ENCODE measurements around the gene SMARCA2.

Gene SMARCA2

DNA sequence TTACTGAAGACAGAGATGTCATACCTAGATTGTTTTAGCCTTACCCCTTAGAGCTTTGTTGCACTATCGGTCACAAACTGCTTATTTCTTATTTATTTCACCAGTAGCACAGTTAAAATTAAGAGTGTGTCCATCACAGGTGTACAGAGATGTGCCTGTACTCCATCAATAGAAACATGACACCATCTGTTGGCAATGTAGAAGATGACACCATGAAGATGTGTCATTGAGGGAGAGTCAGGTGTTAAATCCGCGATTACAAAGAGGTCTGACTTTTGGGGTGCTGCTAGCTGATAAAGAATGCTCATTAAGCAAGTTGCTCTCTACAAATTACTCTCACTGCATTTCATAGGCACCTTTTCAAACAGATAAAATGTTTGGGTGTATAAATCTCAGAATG, 164.4 kb downstream of the SMARCA2 start:
- DNase-seq: no peak

GRCh38 chr9:2180154-2180553, 165.0 kb downstream of the SMARCA2 start:
- no peak for DNase-seq

DNA sequence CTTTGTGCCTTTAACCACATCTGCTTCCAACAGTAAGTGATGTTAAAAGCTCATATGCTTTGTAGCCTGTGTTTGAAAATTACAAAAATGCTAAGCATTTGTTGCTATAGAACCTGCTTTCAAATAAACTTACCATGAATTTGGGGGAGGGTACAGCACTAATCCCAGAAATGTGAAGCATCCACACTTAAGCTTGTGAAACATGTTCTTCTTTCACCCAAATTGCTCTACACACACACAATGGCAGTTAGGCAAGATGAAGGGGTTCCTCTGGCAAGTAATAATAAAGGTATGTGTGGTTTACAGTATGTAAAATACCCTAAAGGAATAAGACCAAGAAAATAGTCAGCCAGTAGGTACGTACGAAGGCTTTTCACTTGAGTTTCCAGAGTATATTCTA, 165.6 kb downstream of the SMARCA2 start:
- DNase-seq: no peak

DNA sequence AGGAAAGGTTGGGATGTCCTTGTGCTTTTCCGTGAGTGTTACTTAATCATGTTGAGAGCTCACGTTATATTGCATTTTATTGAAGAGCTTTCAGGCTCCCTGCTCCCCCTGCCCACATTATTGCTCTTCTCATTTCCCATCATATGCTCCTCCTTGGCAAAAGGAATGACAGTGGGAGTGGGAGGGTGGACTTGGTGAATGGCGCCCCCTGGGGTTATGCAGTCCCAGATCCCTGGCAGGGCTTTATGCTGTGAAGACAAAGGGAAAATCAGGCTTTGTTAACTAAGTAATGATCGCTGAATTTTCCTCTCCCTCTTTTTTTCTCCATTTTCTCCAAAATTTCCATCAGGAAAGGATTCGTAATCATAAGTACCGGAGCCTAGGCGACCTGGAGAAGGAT, 166.6 kb downstream of the SMARCA2 start:
- DNase-seq: no peak

DNA sequence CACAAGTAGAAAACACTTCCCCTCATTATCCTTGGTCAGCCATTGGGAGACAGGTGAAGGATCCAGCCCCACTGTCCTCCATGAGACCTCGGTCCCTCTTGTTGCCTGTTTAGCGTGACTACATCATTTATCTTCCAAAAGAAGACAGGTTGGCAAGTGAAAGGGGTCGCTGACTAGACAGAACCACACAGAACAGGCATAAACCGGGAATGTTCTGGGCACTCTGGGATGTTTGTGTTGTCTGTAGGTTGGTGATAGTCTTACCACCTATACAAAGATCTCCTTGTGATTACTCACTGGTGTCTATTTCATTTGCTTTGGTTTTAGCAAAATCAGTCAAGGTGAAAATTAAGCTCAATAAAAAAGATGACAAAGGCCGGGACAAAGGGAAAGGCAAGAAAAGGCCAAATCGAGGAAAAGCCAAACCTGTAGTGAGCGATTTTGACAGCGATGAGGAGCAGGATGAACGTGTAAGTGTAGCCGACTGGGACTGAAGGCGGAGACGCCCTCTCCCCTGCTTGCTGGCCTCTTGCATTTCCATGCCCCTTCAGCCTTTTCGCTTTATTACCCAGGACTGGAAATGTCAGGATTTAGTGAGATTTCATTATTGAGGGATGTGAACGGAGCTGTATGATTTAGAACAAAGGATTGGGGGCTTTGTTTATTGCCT, 175.9 kb downstream of the SMARCA2 start:
- no peak for DNase-seq

DNA sequence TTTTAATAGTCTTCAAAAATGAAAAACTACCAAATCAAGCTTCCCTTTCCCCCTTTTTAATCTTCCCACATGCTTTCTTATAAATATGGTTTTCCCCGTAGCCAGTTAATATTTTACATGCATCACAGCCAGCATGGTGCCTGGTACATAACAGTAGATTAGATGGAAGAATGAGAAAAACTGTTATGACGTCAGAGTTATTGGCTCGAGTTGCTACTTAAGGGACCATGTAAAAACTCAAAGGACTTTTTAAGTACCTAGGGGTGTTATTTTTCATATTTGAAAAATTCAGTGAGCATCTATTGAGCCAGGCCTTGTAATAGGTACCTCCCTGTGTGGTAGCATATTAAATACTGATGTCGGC, 176.4 kb downstream of the SMARCA2 start:
- no peak for DNase-seq

- DNase-seq: no peak
These were observed 177.3 kb downstream of the SMARCA2 start for GRCh38 chr9:2192356-2192979.

GRCh38 chr9:2193552-2193951, 178.4 kb downstream of the SMARCA2 start:
- no peak for DNase-seq

- DNase-seq: no peak
These were observed 180.1 kb downstream of the SMARCA2 start for GRCh38 chr9:2195211-2195610.

DNA sequence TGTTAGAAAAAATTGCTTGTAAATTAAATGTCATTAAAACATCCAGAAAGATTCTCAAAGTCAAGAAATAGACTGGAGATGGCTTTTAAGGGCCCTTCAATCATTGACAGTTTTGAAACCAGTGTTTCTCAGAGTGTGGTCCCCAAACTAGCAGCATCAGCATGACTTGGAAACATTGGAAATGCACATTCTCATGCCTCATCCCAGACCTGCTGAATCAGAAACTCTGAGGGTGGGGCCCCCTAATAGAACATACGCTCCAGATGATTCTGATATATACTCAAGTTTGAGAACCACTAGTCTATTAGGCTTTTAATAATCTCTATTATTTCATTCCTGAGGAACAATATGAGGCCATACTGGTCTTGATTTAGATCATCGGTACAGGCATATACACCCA, 181.6 kb downstream of the SMARCA2 start:
- no peak for DNase-seq

- no peak for DNase-seq
These were observed 183.9 kb downstream of the SMARCA2 start for GRCh38 chr9:2198956-2199635.

- DNase-seq: no peak
These were observed 185.1 kb downstream of the SMARCA2 start for GRCh38 chr9:2199999-2200796.

DNA sequence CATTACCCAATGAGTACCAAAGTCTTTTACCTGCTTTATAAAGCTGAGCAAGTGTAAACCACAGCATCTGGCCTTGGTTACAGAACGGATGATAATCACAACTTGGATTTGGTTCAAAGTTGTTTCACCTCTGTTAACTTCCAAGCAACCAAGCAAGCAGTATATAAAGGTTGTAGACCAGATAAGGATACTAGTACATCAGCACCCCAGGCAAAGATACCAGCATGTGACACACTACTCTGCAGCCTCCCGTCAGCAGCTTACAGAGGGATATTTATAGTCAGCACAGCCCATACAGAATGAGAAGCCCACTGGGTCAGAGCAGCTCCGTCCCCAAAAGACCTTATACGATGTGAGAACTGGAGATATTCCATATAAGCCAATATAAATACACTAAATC, 193.3 kb downstream of the SMARCA2 start:
- no peak for DNase-seq

DNA sequence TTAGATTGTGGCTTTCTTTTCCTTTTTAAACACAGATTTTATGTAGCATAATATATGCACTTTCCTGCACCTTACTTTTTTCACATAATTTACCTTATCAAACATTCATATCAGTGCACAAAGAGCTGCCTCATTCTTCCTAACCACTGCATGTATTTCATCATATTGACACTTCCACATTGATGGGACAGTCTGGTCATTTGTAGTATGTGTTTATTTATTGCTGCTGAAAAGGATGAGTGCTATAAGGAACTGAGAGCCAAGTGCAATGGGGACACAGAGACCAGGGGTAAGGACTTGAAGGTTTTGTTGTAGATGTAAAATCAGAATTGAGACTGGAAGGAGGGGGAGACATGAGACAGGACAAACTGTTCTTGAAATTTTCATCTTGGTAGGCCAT, 193.8 kb downstream of the SMARCA2 start:
- DNase-seq: no peak

GRCh38 chr9:2209400-2209799, 194.3 kb downstream of the SMARCA2 start:
- no peak for DNase-seq

DNA sequence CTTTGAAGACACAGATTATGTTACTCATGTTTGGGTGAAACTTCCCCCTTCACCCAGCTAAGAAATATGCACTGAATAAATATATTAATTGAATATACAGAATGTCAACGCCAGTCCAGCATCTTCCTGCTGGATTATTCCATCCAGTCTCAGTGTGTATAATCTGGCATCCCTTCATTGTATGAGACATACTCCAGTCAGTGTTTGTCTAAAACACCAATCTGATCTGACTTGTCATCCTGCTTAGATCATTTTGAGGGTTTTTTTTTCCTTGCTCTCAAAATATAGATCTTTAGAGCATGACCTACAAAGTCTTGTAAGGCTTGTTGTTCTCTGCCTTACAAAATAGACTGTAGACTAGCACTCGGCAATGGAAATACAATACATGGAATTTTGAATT, 195.1 kb downstream of the SMARCA2 start:
- no peak for DNase-seq

DNA sequence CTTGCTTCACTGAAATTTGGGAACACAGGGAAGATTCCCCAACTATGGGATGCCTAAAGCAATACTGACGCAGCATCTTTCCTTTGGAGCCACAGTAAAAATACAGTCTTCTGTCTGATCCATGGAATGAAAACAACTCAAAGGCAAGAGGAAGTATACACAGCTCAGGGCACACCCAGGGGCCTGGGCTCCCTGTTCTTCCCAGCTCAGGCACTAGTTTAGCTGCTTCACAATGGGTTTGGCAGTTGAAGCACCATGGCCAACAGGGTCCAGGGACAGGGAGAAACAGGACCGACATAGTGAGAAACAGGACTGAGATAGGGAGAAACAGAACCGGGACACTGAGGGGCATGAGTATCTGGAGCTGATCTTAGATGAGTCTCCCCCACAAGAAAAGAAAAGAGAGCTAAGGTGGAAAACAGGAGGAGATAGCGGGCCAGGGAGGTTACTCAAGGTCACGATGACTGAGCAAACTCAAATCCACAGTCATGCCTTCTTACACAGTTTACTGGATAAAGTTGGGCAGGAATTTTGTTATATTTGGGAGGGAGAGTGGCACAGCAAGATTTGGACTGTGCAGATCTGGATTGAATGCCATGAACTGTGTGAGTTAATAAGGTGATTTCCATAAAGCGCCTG, 198.8 kb downstream of the SMARCA2 start:
- no peak for DNase-seq

DNA sequence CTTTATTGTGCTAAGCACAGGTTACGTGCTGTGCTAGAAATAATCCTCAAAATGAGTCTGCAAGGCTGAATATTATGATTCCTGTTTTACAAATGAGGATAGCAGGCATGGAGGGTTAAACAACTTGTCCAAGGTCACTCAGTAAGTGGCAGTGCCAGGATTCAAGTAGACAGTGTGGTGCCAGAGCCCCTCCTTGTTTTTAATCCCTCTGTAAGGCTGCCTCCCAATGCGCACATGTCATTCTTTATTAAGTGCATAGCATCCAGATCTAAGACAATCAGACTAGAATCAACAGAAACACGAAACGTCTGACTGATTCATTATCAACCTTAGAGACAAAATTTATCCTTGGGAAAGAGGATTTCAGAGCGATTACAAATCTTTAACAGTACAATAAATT, 199.6 kb downstream of the SMARCA2 start:
- no peak for DNase-seq

DNA sequence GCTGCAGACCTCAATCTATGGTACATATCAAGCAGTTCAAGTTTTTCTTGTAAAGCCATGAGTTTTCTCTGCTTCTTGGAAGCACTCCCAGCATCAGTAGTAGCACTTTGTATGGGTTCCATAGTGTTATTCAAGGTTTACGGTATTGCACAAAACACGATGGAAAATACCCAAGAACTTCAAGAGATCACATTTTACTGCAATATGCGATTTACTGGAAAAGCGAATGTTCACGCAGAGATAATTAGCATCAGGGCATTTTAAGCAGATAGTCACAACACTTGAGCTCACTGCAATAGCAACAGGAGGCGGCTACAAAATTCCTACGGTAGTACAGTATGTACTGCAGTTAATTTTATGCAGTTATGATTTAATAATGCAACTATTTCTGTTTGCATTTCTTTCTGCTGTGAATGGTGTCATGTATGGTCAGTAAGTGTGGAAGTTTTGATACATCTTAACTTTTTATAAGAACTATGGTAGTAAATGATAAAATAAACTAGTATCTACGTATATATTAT, 200.8 kb downstream of the SMARCA2 start:
- no peak for DNase-seq

DNA sequence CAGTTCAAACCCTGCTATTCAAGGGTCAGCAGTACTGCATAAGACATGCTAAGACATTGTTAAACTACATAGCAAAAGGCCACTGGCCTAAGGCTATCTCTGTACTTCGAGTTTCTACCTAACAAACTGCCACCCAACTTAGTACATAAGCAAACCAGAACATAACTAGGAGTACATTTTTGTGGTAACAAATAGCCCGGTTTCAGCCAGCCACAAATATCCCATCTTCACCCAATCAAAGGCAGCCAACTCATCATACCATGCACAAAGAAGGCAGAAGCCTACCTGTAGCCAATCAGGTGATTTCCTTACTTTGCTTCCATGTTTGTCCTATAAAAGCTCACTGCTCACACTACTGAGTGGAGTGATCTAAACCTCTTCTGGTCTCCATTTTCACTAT, 201.4 kb downstream of the SMARCA2 start:
- no peak for DNase-seq

DNA sequence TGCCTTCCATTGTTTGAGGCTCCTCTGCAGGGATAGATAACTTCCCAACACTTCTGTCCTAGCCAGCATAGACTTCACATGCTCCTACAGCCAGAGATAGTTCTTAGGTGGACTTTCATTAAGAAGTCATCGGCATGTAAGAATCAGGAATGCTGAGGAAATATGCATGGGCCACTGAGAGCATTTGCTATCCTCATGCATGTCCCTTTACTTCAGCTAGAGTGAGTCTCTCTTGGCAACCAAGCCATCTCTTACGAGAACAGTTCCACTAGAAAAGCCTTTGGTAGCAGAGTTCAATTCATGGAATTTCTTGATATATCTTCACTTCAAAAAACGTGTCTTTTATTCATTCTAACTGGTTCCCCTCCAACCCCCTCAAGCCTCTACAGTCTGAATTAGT, 202.4 kb downstream of the SMARCA2 start:
- DNase-seq: no peak

GRCh38 chr9:2220036-2220435, 204.9 kb downstream of the SMARCA2 start:
- no peak for DNase-seq
